NCI-H146 treated with DMSO at 0.1 percent for 48 hours (cell line): ENCODE data around the gene BEND5.

Source experiments
- DNase-seq: peaks from one replicate; lab custom pipeline; 2025; ENCODE audit not compliant: unreplicated experiment; lab: John Stamatoyannopoulos, UW

Gene BEND5

GRCh38 chr1:48726139-48726538 lies 50.6 kb downstream of the BEND5 start:
- DNase-seq = no peak

- no peak for DNase-seq
Observed at GRCh38 chr1:48725341-48726046, 51.2 kb downstream of the BEND5 start.

- DNase-seq = no peak
Observed at GRCh38 chr1:48720929-48721328, 55.8 kb downstream of the BEND5 start.

DNA sequence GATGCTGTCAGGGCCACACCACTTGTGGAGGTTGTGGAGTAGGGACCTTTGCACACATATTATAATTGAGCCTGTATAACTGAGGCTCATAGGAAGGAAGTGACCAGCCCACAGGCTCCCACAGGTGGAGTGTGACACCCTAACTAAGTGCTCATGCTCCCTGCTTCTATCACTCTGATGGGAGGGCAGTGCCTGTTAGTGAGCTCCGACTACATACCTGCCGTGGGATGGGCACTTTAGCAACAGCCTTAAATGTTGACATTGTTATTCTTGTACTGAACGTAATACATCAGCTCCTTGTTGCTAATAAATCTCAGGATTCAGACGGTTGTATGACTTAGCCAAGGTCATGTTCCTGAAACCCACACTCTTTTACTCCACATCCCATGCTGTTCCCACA lies 58.0 kb downstream of the BEND5 start:
- no peak for DNase-seq

- DNase-seq = no peak
Observed at GRCh38 chr1:48718116-48718630, 58.5 kb downstream of the BEND5 start.

DNA sequence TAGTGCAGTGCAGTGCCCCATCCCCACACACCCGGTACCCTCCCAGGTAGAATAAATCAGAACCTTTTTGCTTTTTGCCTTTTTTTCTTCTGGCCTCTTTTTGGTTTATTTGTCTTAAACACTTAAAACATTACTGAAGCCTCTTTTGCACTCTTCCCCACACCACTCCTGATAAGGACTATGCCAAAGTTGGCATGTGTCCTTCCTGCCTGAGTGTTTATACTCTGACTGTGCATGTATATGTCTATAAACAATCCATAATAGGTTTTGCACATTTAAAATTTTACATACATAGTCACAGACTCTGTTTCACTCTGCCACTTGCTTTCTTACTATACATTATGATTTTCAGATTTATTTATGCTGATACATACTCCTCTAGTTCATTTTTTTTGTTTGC lies 59.6 kb downstream of the BEND5 start:
- no peak for DNase-seq

DNA sequence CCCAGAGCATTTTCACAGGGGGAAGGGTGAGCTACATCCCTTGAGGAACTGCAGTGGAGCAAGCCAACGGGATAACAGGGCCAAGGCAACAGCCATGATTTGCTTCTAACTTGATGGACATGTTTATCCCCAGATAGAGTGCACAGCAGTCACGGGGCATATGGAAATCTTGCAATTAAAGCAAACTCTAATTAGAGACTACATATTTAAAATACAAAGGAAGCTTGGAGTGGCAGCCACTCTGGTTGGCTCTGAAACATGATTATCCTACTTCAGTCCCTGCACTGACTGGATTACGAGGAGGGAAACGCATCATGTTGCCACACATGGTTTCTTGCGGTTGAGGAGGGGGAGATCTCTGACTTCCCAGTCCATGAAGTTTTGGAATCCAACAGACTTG lies 60.8 kb downstream of the BEND5 start:
- DNase-seq = no peak

- DNase-seq = no peak
Observed at GRCh38 chr1:48710915-48711314, 65.8 kb downstream of the BEND5 start.

DNA sequence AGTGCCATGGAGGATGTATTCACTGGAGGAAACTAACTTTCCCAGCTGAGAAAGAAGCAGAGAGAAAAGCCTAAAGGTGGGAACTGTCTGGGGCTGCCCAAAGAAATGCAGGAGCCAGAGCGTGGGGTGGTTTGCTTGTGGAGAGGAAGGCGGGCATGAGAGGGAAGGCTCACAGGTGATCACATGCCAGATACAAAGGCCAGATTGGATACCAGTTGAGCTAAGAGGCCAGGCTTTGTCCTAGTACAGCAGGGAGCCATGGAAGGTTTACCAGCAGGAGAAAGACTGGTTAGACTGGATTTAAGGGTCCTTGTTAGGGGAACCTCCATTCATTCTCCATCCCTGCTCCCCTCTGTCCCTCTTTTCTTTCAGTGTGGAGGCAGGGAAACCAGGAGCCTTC lies 66.4 kb downstream of the BEND5 start:
- DNase-seq = no peak

GRCh38 chr1:48704736-48705135 lies 72.0 kb downstream of the BEND5 start:
- DNase-seq = no peak

DNA sequence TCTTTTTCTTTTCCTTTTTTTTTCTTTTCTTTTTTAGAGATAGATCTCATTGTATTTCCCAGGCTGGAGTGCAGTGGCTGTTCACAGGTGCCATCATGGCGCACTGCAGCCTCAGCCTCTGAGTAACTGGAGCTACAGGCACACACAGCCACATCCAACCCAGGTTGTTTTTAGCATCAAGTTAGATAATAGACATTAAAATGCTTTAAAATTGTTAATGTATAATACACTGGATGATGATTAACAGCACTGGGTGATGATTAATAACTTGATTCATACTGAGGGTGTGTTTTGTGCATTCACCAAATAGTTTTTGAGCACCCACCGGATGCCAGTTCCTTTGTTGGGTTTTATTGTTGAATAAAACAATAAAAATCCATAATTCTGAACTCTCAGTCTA lies 75.2 kb downstream of the BEND5 start:
- DNase-seq = no peak

GRCh38 chr1:48697066-48697707 lies 79.5 kb downstream of the BEND5 start:
- DNase-seq = no peak

DNA sequence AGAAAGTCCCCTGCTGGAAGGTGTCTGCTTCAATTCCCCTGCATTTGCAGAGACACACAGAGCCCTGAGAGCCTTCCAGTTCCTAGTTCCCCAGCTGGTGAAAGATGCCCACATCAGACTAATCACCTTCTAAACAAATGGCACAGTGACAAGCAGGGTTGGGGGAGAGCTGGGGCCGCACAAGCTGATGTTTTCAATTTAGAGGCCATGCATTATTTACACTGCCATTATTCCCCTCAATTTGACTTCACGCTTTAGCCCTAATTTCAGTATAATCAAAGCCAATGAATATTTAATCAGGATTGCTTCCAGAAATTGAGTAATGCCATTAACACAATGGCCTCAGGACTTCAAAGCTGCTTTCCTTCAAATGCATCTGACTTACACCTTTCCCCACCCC lies 81.5 kb downstream of the BEND5 start:
- peak; percentile 13 for DNase-seq

DNA sequence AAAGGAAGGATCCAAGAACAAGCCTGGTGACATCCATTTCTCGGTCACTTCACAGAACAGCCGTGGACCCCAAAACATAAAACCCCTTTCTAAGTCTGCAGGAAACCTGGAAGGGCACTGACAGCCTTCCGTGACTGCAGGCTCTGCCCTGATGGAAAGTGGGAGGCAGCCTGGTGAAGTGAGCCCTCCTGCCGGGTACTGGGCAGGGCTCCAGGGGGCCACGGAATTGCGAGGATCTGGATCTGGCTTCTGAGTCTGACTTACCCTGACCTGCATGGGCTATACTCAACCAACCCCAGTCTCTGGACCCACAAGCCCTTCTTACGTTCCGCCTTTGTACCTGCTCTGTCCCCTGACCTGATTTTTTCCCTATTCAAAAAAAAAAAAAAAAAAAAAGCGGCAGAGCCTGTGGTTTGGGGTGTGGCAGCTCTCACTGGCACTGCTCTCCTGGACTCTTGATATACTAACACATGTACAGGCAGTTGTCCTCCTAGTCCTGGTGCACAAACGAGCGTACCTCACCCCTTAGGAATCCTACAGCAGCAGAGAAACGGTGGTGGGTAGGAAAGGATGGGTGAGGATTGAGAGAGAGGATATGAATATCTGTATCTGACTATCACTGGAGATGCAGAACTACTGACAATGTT lies 82.9 kb downstream of the BEND5 start:
- no peak for DNase-seq

DNA sequence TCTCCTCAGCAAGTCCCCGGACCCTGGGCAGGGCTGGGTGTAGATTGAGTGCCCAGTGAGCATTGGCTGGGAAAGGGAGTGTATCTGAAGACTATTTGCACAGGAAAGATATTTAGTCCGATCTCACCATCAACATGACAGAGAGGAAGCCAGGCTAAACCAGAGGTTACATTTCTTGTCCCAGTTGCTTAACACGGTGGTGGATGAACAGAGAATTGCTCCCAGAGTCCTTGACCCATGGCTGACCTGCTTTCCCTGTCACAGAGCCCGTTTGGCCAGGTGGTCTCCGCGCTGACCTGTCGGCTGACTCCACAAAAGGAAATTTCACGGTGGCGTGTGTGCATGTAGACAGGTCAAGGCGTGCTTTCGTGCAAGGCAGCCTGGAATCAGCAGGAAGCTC lies 83.5 kb downstream of the BEND5 start:
- no peak for DNase-seq

- DNase-seq = no peak
Observed at GRCh38 chr1:48692235-48692634, 84.5 kb downstream of the BEND5 start.

GRCh38 chr1:48691429-48692001 lies 85.2 kb downstream of the BEND5 start:
- DNase-seq = no peak

DNA sequence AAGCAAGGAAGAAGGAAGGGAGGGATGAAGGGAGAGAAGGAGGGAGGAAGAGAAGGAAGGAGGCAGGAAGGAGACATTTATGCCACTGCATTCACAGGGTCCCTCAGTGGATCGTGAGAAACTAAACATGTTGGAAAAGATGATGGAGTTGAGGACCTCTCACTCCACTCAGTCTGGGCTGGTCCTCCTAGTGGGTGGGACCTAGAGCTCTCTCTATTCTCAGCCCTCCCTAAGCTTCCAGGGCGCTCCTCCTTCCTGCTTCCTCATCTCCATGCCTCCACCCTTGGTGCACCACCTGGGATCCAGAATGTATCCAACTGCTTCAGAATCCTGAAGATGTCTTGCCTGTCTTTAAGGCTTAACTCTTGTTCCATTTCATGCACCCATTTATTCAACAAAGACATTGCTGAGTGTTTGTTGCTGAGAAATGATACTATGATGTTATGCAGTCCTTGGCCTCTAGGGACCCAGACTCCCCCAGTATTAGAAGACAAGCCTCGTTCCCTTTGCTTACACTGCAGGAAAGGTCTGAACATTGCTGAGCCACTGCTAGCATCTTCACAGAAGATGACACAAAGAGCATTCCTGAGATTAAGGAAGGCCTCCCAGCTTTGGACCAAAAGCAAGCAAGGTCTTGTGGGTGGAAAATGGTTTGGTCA lies 88.5 kb downstream of the BEND5 start:
- DNase-seq = no peak

- no peak for DNase-seq
Observed at GRCh38 chr1:48687282-48688045, 89.2 kb downstream of the BEND5 start.

- no peak for DNase-seq
Observed at GRCh38 chr1:48686159-48686558, 90.5 kb downstream of the BEND5 start.

GRCh38 chr1:48684381-48684780 lies 92.3 kb downstream of the BEND5 start:
- no peak for DNase-seq
